GM18505 (cell line): ENCODE measurements around the gene BRPF3.

Experiments
- ATAC-seq: cut with Tn5 transposase; IDR thresholded peaks from one replicate; pipeline ENCODE4 v1.9.1; 2021; ENCODE audit not compliant: unreplicated experiment
- POLR2A ChIP-seq: IDR thresholded peaks from 4 replicates; pipeline ENCODE4 v1.6.1; 2011; ENCODE audit warnings: borderline replicate concordance; ENCODE audit not compliant: insufficient read depth, insufficient read length; ENCODE audit errors: extremely low read depth

Gene BRPF3

GRCh38 chr6:36184311-36184710 lies 12.2 kb upstream of the BRPF3 start:
- ATAC-seq, result no peak
- no peak for TF ChIP-seq POLR2A

GRCh38 chr6:36186199-36186598 lies 10.3 kb upstream of the BRPF3 start:
- ATAC-seq, result no peak
- TF ChIP-seq POLR2A, result no peak

GRCh38 chr6:36187446-36187845 lies 9.1 kb upstream of the BRPF3 start:
- TF ChIP-seq POLR2A, result no peak
- no peak for ATAC-seq

GRCh38 chr6:36195471-36196112 lies 952 bp upstream of the BRPF3 start:
- ATAC-seq, result no peak
- TF ChIP-seq POLR2A, result no peak

- TF ChIP-seq POLR2A, result peak; percentile 68
- peak; percentile 79 for ATAC-seq
Observed at GRCh38 chr6:36196880-36197548, 470 bp downstream of the BRPF3 start.

- no peak for ATAC-seq
- no peak for TF ChIP-seq POLR2A
Observed at GRCh38 chr6:36197739-36198221, 1.2 kb downstream of the BRPF3 start.

GRCh38 chr6:36198986-36199385 lies 2.4 kb downstream of the BRPF3 start:
- no peak for TF ChIP-seq POLR2A

GRCh38 chr6:36200154-36200891 lies 3.8 kb downstream of the BRPF3 start:
- no peak for ATAC-seq
- TF ChIP-seq POLR2A, result no peak

More at GRCh38 chr6:36198986-36199385, 2.4 kb downstream of the BRPF3 start:
- no peak for ATAC-seq

GRCh38 chr6:36200998-36201596 lies 4.6 kb downstream of the BRPF3 start:
- TF ChIP-seq POLR2A, result no peak
- no peak for ATAC-seq

GRCh38 chr6:36201612-36202011 lies 5.1 kb downstream of the BRPF3 start:
- no peak for ATAC-seq
- no peak for TF ChIP-seq POLR2A

- no peak for ATAC-seq
- TF ChIP-seq POLR2A, result no peak
Observed at GRCh38 chr6:36202101-36202500, 5.6 kb downstream of the BRPF3 start.

- TF ChIP-seq POLR2A, result no peak
- no peak for ATAC-seq
Observed at GRCh38 chr6:36204068-36204753, 7.7 kb downstream of the BRPF3 start.

- no peak for TF ChIP-seq POLR2A
- no peak for ATAC-seq
Observed at GRCh38 chr6:36207155-36207554, 10.6 kb downstream of the BRPF3 start.
